ENCODE data around the gene ZP2.
"Not testable (repeated sequence)": the region's sequence is repeated elsewhere in the genome, so short reads cannot be mapped to it uniquely, and the experiment has no call there.

Gene ZP2

GRCh38 chr16:21214086-21214485, 2.7 kb upstream of the ZP2 start:
- DNase-seq: no peak

GRCh38 chr16:21208446-21209230, 2.7 kb downstream of the ZP2 start:
- no peak for DNase-seq

- DNase-seq: no peak
Measured at GRCh38 chr16:21206550-21206949, 4.8 kb downstream of the ZP2 start.

- no peak for DNase-seq
Measured at GRCh38 chr16:21205303-21205702, 6.1 kb downstream of the ZP2 start.

GRCh38 chr16:21203155-21203797, 8.1 kb downstream of the ZP2 start:
- no peak for DNase-seq

- DNase-seq: no peak
Measured at GRCh38 chr16:21199607-21200218, 11.7 kb downstream of the ZP2 start.

- DNase-seq: no peak
Measured at GRCh38 chr16:21197621-21198020, 13.8 kb downstream of the ZP2 start.

- no peak for DNase-seq
Measured at GRCh38 chr16:21197112-21197511, 14.3 kb downstream of the ZP2 start.

GRCh38 chr16:21195330-21195729, 16.0 kb downstream of the ZP2 start:
- not testable (repeated sequence) for DNase-seq

- no peak for DNase-seq
Measured at GRCh38 chr16:21194771-21195301, 16.5 kb downstream of the ZP2 start.

GRCh38 chr16:21192991-21193390, 18.4 kb downstream of the ZP2 start:
- DNase-seq: no peak

- no peak for DNase-seq
Measured at GRCh38 chr16:21190599-21190998, 20.8 kb downstream of the ZP2 start.

GRCh38 chr16:21190013-21190412, 21.4 kb downstream of the ZP2 start:
- no peak for DNase-seq

GRCh38 chr16:21189311-21189710, 22.1 kb downstream of the ZP2 start:
- no peak for DNase-seq

- DNase-seq: no peak
Measured at GRCh38 chr16:21186326-21186691, 25.1 kb downstream of the ZP2 start.

GRCh38 chr16:21185659-21186325, 25.6 kb downstream of the ZP2 start:
- DNase-seq: no peak

- no peak for DNase-seq
Measured at GRCh38 chr16:21184834-21185233, 26.5 kb downstream of the ZP2 start.

- DNase-seq: no peak
Measured at GRCh38 chr16:21183995-21184394, 27.4 kb downstream of the ZP2 start.

GRCh38 chr16:21179983-21180365, 31.4 kb downstream of the ZP2 start:
- DNase-seq: no peak

- no peak for DNase-seq
Measured at GRCh38 chr16:21179126-21179982, 32.0 kb downstream of the ZP2 start.

GRCh38 chr16:21175397-21175796, 36.0 kb downstream of the ZP2 start:
- DNase-seq: no peak

GRCh38 chr16:21172650-21173049, 38.7 kb downstream of the ZP2 start:
- DNase-seq: no peak
